ENCODE data around the gene CEBPZ. TPM values are rescaled to one million over a fixed set of nuclear protein-coding genes. Genes with fewer than 3 reads are reported as not detected.
A peak's percentile ranks its signal among the peaks of the same experiment; 100 is the strongest.
"Not testable (repeated sequence)": the region's sequence is repeated elsewhere in the genome, so short reads cannot be mapped to it uniquely, and the experiment has no call there.

The CEBPZ gene
- total RNA-seq, 1 donor from 2014 or later = 31.4 TPM

GRCh38 chr2:37224063-37224462 lies 7.3 kb downstream of the CEBPZ start:
- intact Hi-C loops (cut with DNase I) = no loop called here
- DNase-seq (ENCODE audit: low spot score) = no peak

- intact Hi-C loops (cut with DNase I) = no loop called here
- DNase-seq (ENCODE audit: low spot score) = no peak
These were observed 8.3 kb downstream of the CEBPZ start for GRCh38 chr2:37223131-37223530.

GRCh38 chr2:37219046-37219445 lies 12.3 kb downstream of the CEBPZ start:
- DNase-seq (ENCODE audit: low spot score) = no peak
- intact Hi-C loops (cut with DNase I) = no loop called here

- intact Hi-C loops (cut with DNase I) = no loop called here
- DNase-seq (ENCODE audit: low spot score) = no peak
These were observed 16.1 kb downstream of the CEBPZ start for GRCh38 chr2:37215250-37215649.

- intact Hi-C loops (cut with DNase I) = no loop called here
- no peak for DNase-seq (ENCODE audit: low spot score)
These were observed 19.5 kb downstream of the CEBPZ start for GRCh38 chr2:37211939-37212338.

GRCh38 chr2:37211212-37211611 lies 20.2 kb downstream of the CEBPZ start:
- DNase-seq (ENCODE audit: low spot score) = no peak
- intact Hi-C loops (cut with DNase I) = no loop called here

- intact Hi-C loops (cut with DNase I); DNase-seq (ENCODE audit: low spot score): not testable (repeated sequence)
These were observed 24.6 kb downstream of the CEBPZ start for GRCh38 chr2:37206760-37207159.

- no peak for DNase-seq (ENCODE audit: low spot score)
- intact Hi-C loops (cut with DNase I) = no loop called here
These were observed 25.6 kb downstream of the CEBPZ start for GRCh38 chr2:37205689-37206341.

- intact Hi-C loops (cut with DNase I) = not testable (repeated sequence)
These were observed 26.2 kb downstream of the CEBPZ start for GRCh38 chr2:37205071-37205661.

GRCh38 chr2:37203708-37204107 lies 27.7 kb downstream of the CEBPZ start:
- no peak for DNase-seq (ENCODE audit: low spot score)
- intact Hi-C loops (cut with DNase I) = no loop called here

More at GRCh38 chr2:37205071-37205661, 26.2 kb downstream of the CEBPZ start:
- not testable (repeated sequence) for DNase-seq (ENCODE audit: low spot score)

GRCh38 chr2:37201766-37202165 lies 29.6 kb downstream of the CEBPZ start:
- DNase-seq (ENCODE audit: low spot score) = no peak
- intact Hi-C loops (cut with DNase I) = no loop called here

- intact Hi-C loops (cut with DNase I) = no loop called here
- DNase-seq (ENCODE audit: low spot score) = no peak
These were observed 30.2 kb downstream of the CEBPZ start for GRCh38 chr2:37201208-37201607.

- intact Hi-C loops (cut with DNase I) = no loop called here
These were observed 32.7 kb downstream of the CEBPZ start for GRCh38 chr2:37198681-37199065.

GRCh38 chr2:37196320-37197195 lies 34.8 kb downstream of the CEBPZ start, which contains the start of gene CEBPZOS:
CEBPZOS (plus strand) TSS chr2:37196496; CDS start chr2:37199705, 3,209 bp downstream.
- peak; percentile 95 for DNase-seq (ENCODE audit: low spot score)
- intact Hi-C loops (cut with DNase I) = no loop called here

More at GRCh38 chr2:37198681-37199065, 32.7 kb downstream of the CEBPZ start:
- DNase-seq (ENCODE audit: low spot score) = no peak

GRCh38 chr2:37195862-37196319 lies 35.5 kb downstream of the CEBPZ start:
- intact Hi-C loops (cut with DNase I) = not testable (repeated sequence)

GRCh38 chr2:37192551-37192950 lies 38.8 kb downstream of the CEBPZ start:
- DNase-seq (ENCODE audit: low spot score) = no peak
- intact Hi-C loops (cut with DNase I) = no loop called here

More at GRCh38 chr2:37195862-37196319, 35.5 kb downstream of the CEBPZ start:
- DNase-seq (ENCODE audit: low spot score) = not testable (repeated sequence)

GRCh38 chr2:37191747-37192146 lies 39.6 kb downstream of the CEBPZ start:
- intact Hi-C loops (cut with DNase I) = no loop called here

GRCh38 chr2:37191253-37191652 lies 40.1 kb downstream of the CEBPZ start:
- intact Hi-C loops (cut with DNase I) = no loop called here
- DNase-seq (ENCODE audit: low spot score) = no peak

More at GRCh38 chr2:37191747-37192146, 39.6 kb downstream of the CEBPZ start:
- no peak for DNase-seq (ENCODE audit: low spot score)

- intact Hi-C loops (cut with DNase I) = no loop called here
- no peak for DNase-seq (ENCODE audit: low spot score)
These were observed 41.1 kb downstream of the CEBPZ start for GRCh38 chr2:37190290-37190689.

Data from cardiac septum (tissue), 1 donor.